Measurements from ENCODE around the gene PLEKHS1.

DNA sequence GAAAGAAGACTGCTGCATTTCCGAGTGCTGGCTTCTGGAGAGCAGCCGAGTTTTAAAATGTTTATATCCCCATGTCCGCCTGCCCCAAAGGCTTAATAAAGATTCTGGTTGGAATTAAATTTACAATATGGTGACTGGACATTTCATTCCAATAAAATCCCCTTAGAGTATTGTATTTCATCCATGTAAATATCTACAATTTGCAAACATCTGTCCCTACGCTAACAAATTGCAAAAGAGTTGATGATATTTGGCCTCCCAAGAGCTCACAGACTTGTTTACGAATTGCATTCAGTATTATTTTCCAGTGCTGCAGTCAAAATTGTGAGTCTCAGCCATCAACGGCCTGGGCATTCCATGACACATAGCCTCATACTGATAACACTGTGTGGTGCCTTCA is 50.1 kb downstream of the PLEKHS1 start:
- no peak for TF ChIP-seq SP1 (IDR thresholded peaks at IDR 0.05; ENCODE audit: low read depth)
- TF ChIP-seq CBX3 (IDR thresholded peaks at IDR 0.05; ENCODE audit: low read depth): no peak
- no peak for TF ChIP-seq YY1 (IDR thresholded peaks at IDR 0.05; ENCODE audit: extremely low read depth, insufficient replicate concordance, low read depth, low read length)
- no peak for TF ChIP-seq EZH2 (IDR thresholded peaks at IDR 0.05)
- TF ChIP-seq, protein P1, sequence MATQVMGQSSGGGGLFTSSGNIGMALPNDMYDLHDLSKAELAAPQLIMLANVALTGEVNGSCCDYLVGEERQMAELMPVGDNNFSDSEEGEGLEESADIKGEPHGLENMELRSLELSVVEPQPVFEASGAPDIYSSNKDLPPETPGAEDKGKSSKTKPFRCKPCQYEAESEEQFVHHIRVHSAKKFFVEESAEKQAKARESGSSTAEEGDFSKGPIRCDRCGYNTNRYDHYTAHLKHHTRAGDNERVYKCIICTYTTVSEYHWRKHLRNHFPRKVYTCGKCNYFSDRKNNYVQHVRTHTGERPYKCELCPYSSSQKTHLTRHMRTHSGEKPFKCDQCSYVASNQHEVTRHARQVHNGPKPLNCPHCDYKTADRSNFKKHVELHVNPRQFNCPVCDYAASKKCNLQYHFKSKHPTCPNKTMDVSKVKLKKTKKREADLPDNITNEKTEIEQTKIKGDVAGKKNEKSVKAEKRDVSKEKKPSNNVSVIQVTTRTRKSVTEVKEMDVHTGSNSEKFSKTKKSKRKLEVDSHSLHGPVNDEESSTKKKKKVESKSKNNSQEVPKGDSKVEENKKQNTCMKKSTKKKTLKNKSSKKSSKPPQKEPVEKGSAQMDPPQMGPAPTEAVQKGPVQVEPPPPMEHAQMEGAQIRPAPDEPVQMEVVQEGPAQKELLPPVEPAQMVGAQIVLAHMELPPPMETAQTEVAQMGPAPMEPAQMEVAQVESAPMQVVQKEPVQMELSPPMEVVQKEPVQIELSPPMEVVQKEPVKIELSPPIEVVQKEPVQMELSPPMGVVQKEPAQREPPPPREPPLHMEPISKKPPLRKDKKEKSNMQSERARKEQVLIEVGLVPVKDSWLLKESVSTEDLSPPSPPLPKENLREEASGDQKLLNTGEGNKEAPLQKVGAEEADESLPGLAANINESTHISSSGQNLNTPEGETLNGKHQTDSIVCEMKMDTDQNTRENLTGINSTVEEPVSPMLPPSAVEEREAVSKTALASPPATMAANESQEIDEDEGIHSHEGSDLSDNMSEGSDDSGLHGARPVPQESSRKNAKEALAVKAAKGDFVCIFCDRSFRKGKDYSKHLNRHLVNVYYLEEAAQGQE (IDR thresholded peaks at IDR 0.05; ENCODE audit: low read depth): no peak
- no peak for TF ChIP-seq SIN3A (IDR thresholded peaks at IDR 0.05; ENCODE audit: low read depth)
- no peak for TF ChIP-seq ZNF274 (IDR thresholded peaks at IDR 0.05; ENCODE audit: low read depth, low read length)
- TF ChIP-seq, protein P2, sequence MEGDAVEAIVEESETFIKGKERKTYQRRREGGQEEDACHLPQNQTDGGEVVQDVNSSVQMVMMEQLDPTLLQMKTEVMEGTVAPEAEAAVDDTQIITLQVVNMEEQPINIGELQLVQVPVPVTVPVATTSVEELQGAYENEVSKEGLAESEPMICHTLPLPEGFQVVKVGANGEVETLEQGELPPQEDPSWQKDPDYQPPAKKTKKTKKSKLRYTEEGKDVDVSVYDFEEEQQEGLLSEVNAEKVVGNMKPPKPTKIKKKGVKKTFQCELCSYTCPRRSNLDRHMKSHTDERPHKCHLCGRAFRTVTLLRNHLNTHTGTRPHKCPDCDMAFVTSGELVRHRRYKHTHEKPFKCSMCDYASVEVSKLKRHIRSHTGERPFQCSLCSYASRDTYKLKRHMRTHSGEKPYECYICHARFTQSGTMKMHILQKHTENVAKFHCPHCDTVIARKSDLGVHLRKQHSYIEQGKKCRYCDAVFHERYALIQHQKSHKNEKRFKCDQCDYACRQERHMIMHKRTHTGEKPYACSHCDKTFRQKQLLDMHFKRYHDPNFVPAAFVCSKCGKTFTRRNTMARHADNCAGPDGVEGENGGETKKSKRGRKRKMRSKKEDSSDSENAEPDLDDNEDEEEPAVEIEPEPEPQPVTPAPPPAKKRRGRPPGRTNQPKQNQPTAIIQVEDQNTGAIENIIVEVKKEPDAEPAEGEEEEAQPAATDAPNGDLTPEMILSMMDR (IDR thresholded peaks at IDR 0.05 in 2 of 3, conservative IDR thresholded peaks at IDR 0.05 in 1 of 3; ENCODE audit: borderline replicate concordance in 1 of 3, insufficient read depth in 1 of 3, low read depth in 2 of 3, low read length in 2 of 3): no peak
- TF ChIP-seq SRF (IDR thresholded peaks at IDR 0.05; ENCODE audit: low read depth): no peak
- no peak for TF ChIP-seq JUND (IDR thresholded peaks at IDR 0.05)
- TF ChIP-seq EGR1 (IDR thresholded peaks at IDR 0.05; ENCODE audit: low read depth): no peak
- no peak for TF ChIP-seq POLR2A (IDR thresholded peaks at IDR 0.05; ENCODE audit: borderline replicate concordance, extremely low read depth, insufficient read depth, insufficient read length)
- TF ChIP-seq ELF1 (IDR thresholded peaks at IDR 0.05; ENCODE audit: borderline replicate concordance, low read depth): no peak

Data from HCT116 (cell line).